ENCODE results near the gene KIF19.

DNA sequence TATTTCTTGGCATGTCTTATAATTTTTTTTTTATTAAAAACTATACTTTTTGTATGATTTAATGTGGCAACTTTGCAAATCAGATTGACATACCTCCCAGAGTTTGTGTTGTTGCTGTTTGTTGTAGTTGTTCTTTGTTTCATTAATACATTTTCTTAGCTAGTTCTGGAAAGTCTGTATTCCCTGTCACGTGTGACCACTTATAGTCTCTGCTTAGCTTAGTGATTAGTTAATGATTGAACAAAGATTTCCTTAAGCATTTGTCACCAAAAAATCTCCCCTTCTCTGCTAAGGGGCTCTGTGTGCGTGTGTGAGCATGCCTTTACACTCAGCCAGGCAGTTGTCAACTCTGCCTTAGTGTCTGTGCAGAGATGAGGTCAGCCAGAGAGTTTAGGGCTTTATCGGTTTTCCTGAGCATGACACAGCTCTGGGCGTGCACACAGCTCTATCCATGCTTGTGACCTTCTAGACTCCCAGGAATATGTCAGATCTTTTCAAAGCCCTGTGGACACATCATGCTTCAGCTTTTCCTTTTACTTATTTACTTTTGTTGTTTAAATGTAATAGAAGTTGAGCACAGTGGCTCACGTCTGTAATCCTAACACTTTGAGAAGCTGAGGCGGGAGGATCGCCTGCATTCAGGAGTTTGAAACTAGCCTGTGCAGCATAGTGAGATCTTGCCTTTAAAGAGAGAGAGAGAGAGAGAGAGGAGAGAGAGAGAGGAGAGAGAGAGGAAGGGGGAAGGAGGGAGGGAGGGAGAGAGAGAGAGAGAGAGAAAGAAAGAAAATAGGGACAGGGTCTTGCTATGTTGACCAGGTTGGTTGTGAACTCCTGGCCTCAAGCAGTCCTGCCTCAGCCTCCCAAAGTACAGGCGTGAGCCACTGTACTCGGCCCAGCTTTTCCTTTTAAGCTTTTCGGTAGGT lies 30.1 kb upstream of the KIF19 start:
- TF ChIP-seq, protein P1, sequence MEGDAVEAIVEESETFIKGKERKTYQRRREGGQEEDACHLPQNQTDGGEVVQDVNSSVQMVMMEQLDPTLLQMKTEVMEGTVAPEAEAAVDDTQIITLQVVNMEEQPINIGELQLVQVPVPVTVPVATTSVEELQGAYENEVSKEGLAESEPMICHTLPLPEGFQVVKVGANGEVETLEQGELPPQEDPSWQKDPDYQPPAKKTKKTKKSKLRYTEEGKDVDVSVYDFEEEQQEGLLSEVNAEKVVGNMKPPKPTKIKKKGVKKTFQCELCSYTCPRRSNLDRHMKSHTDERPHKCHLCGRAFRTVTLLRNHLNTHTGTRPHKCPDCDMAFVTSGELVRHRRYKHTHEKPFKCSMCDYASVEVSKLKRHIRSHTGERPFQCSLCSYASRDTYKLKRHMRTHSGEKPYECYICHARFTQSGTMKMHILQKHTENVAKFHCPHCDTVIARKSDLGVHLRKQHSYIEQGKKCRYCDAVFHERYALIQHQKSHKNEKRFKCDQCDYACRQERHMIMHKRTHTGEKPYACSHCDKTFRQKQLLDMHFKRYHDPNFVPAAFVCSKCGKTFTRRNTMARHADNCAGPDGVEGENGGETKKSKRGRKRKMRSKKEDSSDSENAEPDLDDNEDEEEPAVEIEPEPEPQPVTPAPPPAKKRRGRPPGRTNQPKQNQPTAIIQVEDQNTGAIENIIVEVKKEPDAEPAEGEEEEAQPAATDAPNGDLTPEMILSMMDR (IDR thresholded peaks at IDR 0.05), result no peak
- TF ChIP-seq EZH2 (IDR thresholded peaks at IDR 0.05; ENCODE audit: borderline replicate concordance, insufficient read depth, low read depth, low read length, poor library complexity, severe bottlenecking), result no peak

Measured in B cell (primary cell).